GM08714 (cell line): Measurements from ENCODE around the gene POLH.
"Not testable (repeated sequence)": the region's sequence is repeated elsewhere in the genome, so short reads cannot be mapped to it uniquely, and the experiment has no call there.

Source experiments
- H3K4me3 ChIP-seq: fragments of 200-500 bp; sonication (Bioruptor generic); 2 replicates; pipeline ENCODE4 v1.5.1; 2014; ENCODE audit warnings: mild to moderate bottlenecking, low read length, inconsistent platforms
- ZNF274 ChIP-seq: IDR thresholded peaks from 2 replicates; pipeline ENCODE4 v1.6.1; 2012; ENCODE audit warnings: mild to moderate bottlenecking, low read depth, low read length

POLH gene

DNA sequence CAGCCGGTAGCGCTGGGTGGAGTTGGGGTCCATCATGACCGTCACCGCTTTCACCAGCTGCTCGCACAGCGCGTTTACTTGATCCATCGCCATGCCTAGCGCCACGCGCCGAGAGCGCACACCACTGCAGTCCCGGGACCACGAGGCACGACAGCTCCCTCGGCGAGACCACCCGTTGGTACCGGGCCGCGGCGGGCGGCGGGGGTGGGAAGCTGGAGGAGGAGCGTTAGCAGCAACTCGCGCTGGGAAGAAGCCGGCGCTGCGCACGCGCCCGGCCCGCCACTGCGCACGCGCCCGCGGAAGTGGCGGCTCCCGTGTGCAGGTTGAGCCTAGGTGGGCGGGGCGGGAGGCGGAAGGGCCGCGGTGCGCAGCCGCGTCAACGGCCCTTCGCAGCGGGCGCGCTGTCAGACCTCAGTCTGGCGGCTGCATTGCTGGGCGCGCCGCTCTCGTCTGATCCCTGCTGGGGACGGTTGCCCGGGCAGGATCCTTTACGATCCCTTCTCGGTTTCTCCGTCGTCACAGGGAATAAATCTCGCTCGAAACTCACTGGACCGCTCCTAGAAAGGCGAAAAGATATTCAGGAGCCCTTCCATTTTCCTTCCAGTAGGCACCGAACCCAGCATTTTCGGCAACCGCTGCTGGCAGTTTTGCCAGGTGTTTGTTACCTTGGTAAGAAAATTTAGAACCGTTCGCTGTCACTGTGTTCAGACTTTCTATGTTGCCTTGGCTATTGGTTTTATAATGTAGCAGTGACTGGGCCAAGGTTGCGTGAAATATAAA, at the start of gene POLH, which contains the start of gene XPO5:
POLH (plus strand) TSS at position 414 of the 780 bp plus-strand sequence. CDS start 6,135 bp downstream, outside the sequence.
XPO5 (minus strand) TSS at position 267 of the 780 bp plus-strand sequence; CDS start at position 93, 174 bp downstream.
- TF ChIP-seq ZNF274, result no peak
- H3K4me3 ChIP-seq, result peak within 1 kb of the TSS; percentile 98

DNA sequence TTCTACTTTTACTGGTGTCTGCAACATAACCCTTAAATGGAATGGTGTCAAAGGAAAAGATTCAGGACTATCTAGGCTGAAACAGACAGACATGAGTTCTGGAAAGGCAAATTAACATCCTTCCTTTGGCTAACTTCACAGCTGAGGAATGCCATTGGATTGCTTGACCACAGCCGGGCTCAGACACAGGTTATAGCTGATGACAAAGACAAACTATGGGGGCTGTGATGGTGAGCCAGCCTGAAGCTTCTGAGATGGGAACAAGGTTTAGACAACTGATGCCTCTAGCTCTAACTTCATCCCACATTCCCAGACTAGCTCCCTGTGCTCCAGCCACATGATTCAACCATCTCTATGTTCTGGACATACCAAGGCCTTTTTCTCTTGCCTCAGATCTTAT, 43.8 kb upstream of the POLH start:
- no peak for TF ChIP-seq ZNF274
- no peak overlapping the region for H3K4me3 ChIP-seq

- H3K4me3 ChIP-seq, result not testable (repeated sequence)
Measured at GRCh38 chr6:43538986-43539385, 37.0 kb upstream of the POLH start.

DNA sequence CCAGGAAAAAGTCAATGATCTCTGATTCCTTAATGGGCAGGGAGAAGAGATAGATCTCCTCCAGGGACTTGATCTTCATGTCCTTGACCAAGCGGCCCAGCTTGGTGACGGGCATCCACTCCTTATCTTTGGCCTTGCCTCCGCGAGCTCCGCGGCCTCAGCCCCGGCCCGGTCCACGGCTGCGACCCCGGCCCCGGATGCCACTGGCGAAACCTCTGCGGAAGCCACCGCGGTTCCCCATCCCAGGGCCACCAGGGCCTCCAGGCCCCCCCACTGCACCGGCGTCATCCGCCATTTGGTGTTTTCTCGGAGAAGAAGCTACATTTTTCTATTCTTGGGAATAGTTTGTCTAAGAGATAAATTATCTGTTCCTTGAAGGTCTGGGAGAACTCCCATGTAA, 36.6 kb upstream of the POLH start:
- not testable (repeated sequence) for H3K4me3 ChIP-seq

DNA sequence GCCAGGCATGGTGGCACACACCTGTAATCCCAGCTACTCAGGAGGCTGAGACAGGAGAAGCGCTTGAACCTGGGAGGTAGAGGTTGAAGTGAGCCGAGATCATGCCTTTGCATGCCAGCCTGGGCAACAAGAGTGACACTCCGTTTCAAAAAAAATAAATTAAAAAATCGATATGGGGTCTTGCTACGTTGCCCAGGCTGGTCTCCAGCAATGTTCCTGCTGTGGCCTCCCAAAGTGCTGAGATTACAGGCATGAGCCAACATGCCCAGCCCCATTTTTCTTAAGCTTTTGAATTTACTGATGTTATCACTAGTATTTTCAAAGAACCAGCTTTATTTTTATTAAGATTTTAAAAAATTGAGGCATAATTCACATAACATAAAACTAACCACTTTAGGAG, 35.5 kb upstream of the POLH start:
- no peak overlapping the region for H3K4me3 ChIP-seq
- no peak for TF ChIP-seq ZNF274

GRCh38 chr6:43541774-43542471, 34.1 kb upstream of the POLH start:
- TF ChIP-seq ZNF274, result no peak
- no peak overlapping the region; the same call in 1 of the 2 replicates for H3K4me3 ChIP-seq

DNA sequence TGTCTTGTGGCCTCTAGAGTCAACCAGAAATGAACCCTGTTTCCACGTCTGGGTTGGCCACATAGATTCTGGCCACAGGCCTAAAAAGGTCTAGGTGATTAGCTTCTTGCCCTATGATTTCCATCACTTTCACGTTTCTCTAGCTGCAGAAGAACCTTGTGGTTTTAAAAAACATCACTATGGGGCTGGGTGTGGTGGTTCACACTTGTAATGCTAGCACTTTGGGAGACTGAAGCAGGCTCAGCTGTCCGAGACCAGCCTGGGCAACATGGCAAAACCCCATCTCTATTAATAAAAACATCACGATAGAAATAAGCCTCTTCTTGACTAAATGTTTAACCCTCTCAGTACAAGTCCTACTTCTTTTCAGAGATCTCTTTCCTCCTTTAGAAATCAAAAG, 31.5 kb upstream of the POLH start:
- no peak overlapping the region for H3K4me3 ChIP-seq
- no peak for TF ChIP-seq ZNF274

DNA sequence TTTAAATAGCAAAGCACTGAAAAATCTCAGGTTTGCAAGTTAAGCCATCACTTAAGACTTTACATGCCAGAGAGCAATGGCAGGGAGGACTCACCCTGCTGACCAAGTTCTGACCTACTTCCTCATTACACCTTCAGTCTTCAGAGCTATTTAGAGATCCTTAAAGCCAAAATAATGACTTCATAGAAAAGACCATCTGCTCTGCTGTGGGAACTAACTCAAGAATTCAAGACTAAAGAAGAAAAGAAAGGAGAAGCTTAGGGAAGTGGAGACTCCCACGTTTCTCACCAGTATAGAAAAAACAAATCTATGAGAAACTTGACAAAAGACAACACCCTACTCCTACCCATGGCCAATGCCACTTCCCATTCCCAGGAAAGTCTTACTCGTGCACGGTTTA, 28.8 kb upstream of the POLH start:
- no peak overlapping the region for H3K4me3 ChIP-seq
- TF ChIP-seq ZNF274, result no peak

GRCh38 chr6:43557620-43558019, 18.4 kb upstream of the POLH start:
- H3K4me3 ChIP-seq, result not testable (repeated sequence)

- no peak for TF ChIP-seq ZNF274
- no peak overlapping the region for H3K4me3 ChIP-seq
Measured at GRCh38 chr6:43559328-43559727, 16.7 kb upstream of the POLH start.

- no peak overlapping the region for H3K4me3 ChIP-seq
- TF ChIP-seq ZNF274, result no peak
Measured at GRCh38 chr6:43570876-43571441, 5.0 kb upstream of the POLH start.

DNA sequence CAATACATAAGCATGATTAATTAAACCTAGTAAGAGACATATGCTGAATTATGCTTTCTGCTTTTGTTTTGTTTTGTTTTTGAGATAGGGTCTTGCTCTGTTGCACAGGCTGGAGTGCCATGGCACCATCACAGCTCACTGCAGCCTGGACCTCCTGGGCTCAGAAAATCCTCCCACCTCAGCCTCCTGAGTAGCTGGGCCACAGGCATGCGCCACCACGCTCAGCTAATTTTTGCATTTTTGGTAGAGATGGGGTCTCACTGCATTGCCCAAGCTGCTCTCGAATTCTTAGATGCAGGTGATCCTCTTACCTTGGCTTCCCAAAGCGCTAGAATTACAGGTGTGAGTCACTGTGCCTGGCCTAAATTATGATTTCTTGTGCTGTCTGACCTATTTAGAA, 4.0 kb upstream of the POLH start:
- no peak overlapping the region for H3K4me3 ChIP-seq
- TF ChIP-seq ZNF274, result no peak

DNA sequence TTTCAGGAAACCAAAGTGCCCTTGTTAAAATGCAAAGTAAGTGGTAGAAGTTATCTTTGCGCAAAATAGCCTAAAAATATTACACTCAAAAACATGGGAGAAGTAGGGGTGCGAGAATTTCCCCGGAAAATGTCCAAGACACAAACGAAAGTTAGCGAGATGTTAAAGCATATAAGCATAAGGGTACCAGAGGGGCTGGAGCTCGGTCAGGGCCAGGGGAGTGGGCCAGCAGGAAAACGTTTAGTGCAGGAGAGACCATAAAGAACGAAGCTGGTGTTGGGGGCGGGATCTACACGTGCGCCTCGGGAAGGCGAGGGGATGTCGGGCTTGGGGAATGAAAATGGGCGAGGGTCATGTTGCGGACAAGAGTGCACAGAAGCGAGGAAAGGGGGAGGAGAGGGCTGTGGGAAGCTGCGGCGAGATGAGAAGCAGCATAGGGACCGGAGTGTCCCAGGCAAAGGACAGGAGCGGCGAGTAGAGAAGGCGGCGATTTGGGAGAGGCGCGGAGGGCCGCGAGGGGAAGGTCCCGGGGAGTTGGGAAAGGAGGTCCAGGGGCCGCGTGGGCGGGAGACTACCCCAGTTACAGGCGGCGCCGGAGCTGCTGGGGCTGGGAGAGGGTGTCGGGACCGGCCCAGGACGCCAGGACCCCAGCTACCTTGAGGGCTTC, 747 bp upstream of the POLH start:
- H3K4me3 ChIP-seq, result peak overlapping the region; percentile 64

GRCh38 chr6:43578748-43579147, 2.8 kb downstream of the POLH start:
- no peak for TF ChIP-seq ZNF274
- H3K4me3 ChIP-seq, result peak overlapping the region; percentile 12

More for the DNA sequence above, 747 bp upstream of the POLH start:
- TF ChIP-seq ZNF274, result no peak
